D721Med (cell line): ENCODE data around the gene PCF11.
A peak's percentile ranks its signal among the peaks of the same experiment; 100 is the strongest.

Experiments used
- DNase-seq: peaks from one replicate; pipeline ENCODE4 v3.0.0; 2011; ENCODE audit warnings: low spot score; ENCODE audit not compliant: insufficient read length
- FAIRE-seq: peaks from 2 replicates; lab custom pipeline; 2011; peaks lifted over from hg19 to GRCh38; lab: Jason Lieb, UNC
- TF ChIP-seq, protein P1 (sequence below): IDR thresholded peaks from 2 replicates; pipeline ENCODE4 v1.5.1; 2012; ENCODE audit warnings: mild to moderate bottlenecking, control low read depth; ENCODE audit not compliant: insufficient read depth; ENCODE audit errors: missing control alignments

PCF11 gene

DNA sequence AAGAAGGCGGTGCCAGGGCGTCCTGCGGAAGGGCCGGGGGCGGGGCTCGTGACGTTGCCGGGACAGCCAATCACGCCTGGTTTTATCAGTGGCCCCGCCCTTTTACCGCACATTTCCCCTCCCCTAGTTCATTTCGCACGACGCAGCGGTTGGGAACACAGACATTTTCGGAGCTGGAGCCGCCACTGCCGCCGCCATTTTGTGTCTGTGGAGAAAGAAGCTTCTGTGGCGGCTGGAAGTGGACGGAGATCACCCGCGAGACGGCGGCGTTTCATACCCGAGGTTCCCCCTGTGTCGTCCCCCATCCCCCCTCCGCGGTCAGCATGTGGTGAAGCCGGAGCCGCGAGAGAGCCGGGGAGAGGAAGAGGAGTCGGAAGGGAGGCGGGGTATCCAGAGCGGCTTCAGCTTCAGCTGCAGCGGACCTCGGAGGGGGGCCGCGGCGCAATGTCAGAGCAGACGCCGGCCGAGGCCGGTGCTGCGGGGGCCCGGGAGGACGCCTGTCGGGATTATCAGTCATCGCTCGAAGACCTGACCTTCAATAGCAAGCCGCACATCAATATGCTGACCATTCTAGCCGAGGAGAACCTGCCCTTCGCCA is at the start of gene PCF11:
Gene PCF11 (plus strand): TSS at position 136 of the 598 bp plus-strand sequence. CDS start 309 bp downstream, at position 445.
- TF ChIP-seq, protein P1, sequence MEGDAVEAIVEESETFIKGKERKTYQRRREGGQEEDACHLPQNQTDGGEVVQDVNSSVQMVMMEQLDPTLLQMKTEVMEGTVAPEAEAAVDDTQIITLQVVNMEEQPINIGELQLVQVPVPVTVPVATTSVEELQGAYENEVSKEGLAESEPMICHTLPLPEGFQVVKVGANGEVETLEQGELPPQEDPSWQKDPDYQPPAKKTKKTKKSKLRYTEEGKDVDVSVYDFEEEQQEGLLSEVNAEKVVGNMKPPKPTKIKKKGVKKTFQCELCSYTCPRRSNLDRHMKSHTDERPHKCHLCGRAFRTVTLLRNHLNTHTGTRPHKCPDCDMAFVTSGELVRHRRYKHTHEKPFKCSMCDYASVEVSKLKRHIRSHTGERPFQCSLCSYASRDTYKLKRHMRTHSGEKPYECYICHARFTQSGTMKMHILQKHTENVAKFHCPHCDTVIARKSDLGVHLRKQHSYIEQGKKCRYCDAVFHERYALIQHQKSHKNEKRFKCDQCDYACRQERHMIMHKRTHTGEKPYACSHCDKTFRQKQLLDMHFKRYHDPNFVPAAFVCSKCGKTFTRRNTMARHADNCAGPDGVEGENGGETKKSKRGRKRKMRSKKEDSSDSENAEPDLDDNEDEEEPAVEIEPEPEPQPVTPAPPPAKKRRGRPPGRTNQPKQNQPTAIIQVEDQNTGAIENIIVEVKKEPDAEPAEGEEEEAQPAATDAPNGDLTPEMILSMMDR: no peak
- DNase-seq (no peak), FAIRE-seq (no peak)

DNA sequence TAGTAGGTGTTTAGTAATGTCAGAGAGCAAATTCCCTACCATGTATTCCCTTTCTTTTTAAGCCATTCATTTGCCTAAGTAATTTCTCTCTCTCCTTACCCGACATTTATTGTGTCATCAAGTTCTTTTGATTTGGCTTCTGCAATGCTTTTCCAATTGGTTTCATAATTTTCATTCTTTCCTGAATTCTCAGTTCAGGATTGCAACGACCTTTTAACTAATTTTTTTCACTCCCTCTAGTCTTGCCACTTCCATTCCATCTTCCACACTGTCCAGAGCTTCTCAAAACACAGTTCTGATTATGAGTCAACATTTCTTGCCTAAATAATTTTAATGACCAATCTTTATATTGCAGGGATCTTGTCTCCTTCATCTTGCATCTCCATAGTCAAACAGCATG is 44.0 kb upstream of the PCF11 start:
- TF ChIP-seq, protein P1: no peak
- DNase-seq (no peak), FAIRE-seq (no peak)

DNA sequence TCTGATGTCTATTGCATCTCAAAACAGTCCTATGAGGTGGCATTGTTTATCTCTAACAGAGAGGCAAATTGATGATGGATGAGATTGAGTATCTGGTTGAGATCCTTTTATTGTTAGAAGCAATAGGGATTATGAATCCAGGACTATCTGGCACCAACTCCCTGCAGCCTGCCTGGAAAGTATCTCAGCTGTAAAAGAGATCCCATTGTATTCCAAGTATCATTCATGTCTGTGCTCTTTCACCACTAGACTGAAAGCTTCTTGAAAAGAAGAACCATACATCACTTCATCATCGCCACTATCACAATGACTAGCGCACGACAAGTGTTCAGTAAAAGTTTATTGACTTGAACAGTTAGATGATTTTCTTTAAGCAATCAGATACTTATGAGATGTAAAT is 41.9 kb upstream of the PCF11 start:
- TF ChIP-seq, protein P1: no peak
- FAIRE-seq: peak; percentile 38
- DNase-seq: no peak

- DNase-seq (no peak), FAIRE-seq (no peak)
- TF ChIP-seq, protein P1: no peak
These were observed 41.4 kb upstream of the PCF11 start for GRCh38 chr11:83115551-83115950.

- no peak for FAIRE-seq
These were observed 40.8 kb upstream of the PCF11 start for GRCh38 chr11:83116015-83116641.

DNA sequence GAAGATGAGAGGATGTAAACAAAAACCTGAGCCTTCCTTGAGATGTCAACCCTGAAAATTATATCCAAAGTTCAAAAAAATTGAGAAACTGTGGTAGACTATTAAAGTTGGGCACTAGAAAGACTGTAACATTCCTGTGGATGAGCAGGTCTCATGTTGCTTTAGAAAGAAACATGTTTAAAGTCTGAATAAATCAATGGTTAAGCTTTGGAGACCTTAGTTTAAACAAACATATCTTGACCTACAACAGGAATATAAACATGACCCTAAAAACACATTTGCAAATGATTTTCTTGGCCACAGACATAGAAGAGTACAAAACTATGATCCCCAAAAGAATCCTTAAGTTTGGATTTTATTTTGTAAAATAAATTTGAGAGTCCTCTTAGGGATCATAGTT is 38.1 kb upstream of the PCF11 start:
- FAIRE-seq: no peak
- TF ChIP-seq, protein P1: no peak

More at GRCh38 chr11:83116015-83116641, 40.8 kb upstream of the PCF11 start:
- no peak for DNase-seq
- TF ChIP-seq, protein P1: no peak

GRCh38 chr11:83119216-83119615 is 37.7 kb upstream of the PCF11 start:
- no peak for FAIRE-seq
- TF ChIP-seq, protein P1: no peak
- no peak for DNase-seq

More for the DNA sequence above, 38.1 kb upstream of the PCF11 start:
- no peak for DNase-seq
